CD4-positive, alpha-beta T cell treated with Interleukin-15 for 4 hours (primary cell): ENCODE data around the gene BEGAIN.

Experiments used
- DNase-seq: peaks from one replicate; pipeline ENCODE4 v3.0.0-alpha.2; 2020; ENCODE audit warnings: low spot score

The BEGAIN gene

DNA sequence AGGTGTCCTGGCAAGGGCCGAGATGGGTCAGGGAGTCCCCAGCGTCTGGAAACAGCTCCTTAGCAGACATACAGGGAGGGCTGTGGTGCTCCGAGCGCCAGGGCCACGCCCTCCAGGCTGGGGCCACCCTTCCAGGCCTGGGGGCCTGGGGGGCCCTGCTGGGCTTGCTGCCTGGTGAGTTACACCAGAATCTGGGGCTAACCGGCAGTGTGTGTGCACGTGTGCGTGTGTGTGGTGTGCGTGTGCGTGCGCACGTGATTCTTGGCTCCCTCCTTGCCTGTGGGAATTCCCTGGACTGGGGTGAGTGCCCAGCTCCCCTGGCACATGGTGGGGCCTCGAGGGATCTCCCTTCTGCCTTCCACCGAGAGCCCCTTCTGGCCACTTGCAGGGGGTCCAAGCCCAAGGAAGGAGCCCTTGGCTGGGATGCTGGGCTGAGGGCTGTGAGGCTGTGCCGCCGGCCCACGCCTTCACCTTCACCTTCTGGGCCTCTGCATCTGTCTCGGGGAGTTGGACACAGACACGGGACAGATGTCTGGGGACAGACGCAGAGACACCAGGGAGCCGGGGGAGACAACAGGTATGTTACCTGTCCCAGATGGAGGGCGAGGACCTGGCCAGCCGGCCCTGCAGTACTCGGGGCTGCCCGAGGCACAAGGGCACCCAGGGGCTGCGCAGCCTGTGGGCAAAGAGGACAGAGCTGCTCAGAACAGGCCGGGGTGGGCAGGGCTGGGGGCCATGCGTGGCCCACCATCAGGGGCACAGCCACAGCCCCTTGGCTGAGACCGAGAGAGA lies 37.2 kb downstream of the BEGAIN start:
- DNase-seq: no peak

DNA sequence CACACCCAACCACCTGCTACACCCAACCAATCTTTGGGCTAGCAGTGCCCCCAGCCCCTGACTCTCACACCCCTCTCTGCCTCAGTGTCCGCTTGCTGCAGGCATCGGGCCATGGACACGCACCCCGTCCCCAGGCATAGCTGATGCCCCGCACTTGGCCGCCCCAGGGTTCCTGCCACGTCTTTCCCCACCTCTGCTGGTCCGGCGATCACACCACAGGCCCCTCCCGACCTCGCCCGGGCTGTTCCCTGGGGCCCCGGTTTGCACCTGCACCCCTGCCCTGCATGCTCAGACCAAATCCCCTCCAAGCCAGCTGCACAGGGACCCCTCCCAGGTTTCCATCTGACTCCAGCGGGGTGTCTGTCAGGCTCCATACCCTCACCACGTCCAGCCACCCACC lies 38.3 kb downstream of the BEGAIN start:
- no peak for DNase-seq

DNA sequence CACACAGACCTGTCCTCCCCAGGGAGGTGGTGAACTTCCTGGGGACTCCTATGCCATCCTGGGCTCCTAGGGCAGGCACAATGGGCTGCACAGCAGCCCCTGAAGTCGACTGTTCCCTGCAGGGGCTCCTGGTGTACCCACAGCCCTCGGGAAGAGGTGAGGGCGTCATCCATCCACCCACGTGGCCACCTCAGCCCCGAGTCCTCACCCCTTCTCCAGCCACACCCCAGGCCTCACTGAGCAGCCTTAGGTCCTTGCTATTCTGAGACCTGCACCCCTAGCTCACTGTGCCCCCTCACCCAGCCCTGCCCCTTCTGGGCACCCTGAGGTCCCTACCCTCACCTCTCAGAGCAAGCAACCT lies 38.9 kb downstream of the BEGAIN start:
- DNase-seq: no peak

DNA sequence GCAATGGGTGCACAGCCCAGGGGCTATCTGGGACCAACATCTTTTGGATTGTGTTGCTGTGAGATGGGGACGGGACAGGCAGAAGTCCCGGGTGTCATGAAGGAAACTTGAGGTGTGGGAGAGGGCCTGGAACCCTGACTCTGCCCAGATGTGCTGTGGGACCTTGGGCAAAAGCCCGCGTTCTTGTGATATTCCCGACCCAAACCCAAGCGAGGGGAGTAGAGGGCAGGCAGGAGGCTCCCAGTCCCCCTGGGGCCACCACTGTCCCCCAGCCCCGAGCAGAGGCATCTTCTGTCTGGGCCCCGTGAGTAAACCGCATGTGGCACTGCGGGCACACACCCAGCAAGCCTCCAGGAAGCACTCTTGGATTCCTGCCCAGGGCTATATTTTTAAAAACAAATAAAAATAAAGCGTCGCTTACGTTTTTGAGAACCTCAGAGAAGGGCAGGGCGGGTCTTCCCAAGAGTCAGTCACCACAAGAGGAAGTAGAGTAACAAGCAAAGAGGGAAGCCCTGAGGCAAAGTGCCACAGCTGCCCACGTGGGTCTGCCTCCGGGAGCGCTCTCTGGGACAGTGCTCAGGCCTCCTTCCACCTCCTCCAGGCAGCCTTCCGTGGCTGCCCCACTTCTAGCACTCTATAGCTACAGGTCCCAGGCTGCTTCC lies 39.5 kb downstream of the BEGAIN start:
- peak; percentile 17 for DNase-seq

DNA sequence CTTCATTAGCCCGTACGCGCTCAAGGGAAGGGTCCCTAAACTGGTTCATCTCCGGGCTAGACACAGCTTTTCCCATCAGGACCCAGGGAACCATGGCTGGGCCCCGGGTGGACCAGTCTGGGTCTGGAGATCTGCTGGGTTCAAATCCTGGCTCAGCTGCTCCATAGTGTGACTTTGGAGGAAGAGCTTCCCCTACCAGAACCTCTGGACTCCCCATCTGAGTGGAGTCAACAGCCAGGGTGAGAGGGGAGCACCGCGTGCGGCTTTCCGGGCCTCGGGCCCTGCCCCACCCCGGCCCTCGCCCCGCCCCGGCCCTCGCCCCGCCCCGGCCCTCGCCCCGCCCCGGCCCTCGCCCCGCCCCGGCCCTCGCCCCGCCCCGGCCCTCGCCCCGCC lies 41.2 kb downstream of the BEGAIN start:
- DNase-seq: no peak

DNA sequence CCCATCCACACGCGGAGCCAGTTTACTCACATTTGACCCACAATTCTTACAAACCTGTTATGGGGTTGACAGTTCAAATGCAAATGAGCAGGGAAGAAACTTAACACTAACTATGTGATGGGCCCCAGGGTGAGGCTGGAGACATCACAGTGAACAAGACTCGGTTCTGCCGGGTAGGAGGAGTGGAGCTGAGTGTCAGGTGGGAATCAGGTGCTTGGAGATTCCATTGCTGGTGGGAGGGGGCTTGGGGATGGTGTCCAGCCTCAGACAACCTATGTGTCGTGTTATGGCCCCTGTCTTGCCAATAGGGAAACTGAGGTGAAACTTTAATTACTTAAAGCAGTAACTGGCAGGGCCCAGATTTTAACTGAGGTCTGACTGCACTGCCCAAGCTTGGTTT lies 41.9 kb downstream of the BEGAIN start:
- DNase-seq: no peak

DNA sequence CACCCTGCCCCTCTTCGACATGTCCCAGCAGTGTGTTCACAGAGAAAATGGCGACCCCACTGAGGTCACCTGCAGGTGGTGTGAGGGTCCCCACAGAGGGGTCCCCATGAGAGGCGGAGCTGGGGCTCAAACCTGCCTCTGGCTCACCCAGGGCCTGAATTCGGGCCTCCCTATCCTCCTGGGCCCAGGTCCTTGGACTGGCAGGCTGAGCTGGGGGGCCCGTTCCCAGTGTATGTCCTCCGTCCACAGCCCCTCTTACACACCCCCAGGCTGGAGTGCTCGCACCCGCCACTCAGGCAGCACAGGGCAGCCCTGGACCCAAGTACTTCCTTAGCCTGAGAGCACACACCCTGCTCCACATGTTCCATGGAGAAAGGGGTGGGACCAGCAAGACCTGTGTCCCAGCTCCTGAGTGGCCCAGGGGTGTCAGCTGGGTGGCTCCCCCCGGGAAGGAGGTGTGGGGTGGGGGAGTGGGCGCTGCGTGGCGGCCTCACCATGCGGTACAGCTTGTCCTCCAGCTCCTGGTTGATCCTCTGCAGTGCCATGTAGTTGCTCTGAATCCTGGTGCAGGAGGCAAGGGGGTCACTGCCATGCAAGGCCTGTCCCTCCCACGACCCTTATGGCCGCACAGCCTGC lies 42.6 kb downstream of the BEGAIN start:
- DNase-seq: no peak

DNA sequence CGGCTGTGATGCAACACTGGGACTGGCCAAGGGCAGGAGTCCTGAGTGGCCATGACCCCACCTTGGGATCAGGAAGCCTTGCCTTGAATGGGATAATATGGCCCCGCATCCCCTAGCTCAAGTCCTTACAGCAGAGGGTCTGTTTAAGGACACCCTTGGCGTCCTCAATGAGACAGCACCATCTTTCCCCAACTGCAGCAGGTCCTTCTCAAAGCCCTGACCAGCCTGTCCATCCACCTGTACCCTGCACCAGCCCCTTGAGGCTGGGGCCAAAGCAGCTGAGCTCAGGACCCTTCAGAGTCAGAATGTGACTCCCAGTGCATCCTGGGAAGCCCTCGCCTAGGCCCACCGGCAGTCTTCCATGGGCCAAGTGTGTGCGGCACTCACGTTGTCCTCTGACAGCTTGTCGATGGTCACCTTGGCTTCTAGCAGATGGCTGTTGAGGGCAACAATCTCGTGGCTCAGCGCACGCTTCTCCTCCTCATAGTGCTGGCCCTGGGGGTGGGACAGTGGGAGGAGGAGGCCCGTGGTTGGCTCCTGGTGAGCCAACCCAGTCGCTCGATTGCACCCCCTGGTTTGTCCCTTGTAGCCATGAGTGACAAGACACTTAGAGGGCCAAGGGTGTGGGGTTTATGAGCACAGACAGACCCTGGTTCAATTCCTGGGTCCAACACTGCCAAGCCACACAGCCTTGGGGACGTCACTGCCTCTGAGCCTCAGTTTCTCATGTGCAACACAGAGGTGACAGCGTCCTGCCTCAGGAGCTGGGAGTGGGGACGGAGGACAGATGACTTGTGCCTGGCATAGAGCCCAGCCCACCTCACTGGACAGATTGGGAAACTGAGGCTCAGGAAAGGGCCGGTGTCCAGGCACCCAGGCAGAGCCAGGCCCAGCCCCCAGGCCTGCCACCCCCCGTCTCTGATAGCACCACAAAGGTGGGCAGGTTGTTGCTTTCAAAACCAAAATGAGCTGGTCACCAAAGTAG lies 43.5 kb downstream of the BEGAIN start:
- no peak for DNase-seq

DNA sequence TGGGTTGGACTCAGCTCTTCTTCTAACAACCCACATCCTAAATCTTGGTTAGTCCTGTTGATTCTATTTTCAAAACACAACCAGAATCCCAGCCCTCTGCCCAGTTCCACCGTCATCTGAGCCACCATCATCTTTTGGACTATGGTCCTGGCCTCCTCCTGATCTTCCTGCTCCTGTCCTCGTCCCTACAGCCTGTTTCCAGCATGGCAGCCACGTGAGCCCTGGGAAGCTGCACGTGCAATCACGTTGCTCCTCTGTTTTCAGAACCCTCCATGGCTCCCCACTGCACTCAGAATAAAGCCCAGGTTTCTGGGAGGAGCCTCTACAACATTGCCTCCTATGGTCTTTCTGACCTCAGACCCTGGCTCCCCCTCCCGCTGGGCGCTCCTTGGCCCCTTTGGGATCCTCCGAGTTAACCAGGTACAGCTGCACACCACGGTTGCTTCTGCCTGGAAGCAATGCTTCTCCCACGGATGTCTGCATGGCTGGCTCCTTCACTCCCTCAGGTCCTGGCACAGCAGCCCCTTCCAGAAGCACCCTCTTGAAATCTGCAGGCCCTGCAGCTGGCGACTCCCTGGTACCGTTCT lies 44.5 kb downstream of the BEGAIN start:
- no peak for DNase-seq

DNA sequence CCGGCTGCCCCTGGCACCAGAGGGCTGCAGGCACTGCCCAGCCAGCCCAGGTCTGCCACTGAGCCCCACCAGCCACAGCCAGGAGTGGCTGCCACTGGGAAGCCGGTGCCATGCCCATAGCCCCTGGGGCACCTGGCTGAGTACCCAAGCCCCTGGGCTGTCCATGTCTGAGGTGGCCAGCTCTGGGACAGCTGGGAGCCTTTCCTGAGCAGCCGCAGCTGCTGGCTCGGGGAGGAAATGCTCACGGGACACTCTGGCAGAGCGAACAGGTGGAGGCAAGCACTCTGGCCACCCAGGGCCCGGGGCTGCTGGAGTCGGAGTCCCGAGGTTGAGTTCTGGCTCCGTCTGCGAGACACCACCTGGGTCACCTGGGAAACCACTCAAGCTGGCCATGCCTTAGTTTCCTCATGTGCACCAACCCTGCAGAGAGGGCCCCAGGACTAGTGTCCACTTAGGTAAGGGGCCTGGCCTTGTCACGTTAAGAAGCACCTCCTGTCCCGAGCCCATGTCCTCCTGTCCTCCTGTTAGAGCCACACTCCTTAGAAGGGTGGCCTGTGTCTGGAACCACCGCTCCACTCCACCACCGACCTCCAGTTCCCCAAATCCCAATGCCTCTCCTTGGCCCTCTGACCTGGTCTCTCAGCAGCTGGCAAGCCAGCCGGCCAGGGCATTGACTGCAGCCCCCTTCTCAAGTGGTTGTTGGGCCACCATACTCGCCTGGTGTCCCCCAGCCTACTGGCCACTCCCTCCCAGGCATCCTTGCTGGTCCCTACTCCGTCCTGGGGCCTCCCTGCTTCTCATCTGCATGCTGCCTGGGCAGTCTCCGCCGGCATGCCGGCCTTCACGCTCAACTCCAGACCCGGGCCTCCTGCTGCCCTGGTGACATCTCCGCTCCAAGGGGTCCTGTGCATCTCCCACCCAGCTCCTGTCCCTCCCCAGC lies 45.3 kb downstream of the BEGAIN start:
- no peak for DNase-seq

DNA sequence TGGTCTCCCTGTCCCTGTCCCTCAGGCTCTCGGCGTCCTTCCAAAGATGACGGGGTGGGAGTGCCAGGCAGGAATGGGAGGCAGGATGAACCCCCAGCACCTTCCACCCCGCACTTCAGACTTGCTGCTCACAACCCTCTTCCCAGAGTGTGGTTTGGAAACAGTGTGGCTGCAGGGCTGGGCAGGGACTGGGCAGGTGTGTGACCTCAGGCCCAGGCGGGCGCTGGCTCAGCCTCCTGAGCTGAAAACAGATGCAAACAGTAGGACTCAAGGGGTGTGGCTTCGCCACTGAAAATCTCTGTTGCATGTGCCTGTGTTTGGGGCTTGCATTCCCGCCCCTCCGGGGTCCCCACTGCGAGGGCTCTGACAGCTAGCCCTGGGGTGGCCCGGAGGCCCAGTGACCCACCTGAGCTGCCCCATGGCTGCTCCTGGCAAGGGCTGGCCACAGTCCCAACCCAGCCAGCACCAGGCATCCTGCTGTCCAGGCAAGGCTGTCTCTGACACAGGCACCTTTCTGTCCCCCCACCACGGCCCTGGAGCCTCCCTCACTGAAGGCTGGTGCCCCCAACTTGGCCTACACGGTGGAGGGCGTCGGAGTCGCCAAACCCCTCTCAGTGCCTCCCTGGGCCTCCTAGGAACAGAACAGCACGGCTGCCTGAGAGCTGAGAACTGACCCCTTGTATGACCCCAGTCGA lies 46.1 kb downstream of the BEGAIN start:
- DNase-seq: no peak

DNA sequence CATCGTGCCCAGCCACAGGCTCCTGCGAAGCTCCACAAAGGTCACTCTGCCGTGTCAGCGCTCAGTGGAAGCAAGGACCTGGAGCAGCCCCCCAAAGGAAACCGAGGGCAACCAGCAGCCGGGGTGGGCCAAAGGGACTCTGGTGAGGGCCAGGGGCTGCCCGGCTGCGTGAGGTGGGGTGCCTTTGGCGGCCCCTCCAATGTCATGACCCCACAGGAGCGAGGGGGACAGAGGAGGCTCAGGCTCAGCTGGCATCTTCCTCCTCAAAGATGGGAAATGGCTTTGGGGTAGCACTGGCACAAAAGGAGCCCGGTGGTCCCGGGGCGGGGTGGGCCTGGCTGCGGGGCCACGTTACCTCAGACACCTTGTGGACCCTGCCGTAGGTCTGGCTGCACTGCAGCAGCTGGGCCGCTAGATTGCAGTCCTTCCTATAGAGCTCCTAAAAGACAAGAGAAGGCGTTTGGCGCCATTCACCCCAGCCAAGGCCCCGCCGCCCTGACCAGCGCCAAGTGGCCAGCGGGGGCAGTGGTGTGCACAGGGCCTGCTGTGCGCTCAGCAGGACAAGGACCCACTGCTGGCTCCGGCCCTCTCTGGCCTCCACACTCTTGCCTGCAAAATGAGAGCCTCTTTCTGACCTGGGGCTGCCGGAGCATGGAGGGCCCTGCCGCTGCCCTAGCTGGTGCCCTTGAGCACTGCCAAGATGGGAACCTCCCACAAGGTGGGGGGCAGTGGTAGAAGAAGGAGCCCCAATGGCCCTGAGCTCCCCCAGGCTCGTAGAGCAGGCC lies 46.9 kb downstream of the BEGAIN start:
- DNase-seq: no peak

DNA sequence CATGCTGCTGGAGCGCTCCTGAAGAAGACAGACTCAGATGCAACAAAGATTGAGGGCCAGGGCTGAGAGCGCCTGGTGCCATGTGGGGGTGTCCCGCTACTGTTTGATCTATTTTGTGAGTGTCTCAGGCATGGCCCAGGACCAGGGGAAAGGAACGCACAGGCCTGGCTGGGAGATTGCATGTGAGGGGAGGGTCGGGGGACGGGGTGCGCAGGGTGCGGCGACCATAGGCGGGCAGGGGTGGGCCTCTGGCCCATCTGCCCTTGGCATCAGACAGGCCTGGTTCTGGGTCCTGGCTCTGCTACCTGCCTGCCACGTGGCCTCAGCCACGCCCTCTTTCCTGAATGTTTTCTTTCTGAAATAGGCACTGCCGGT lies 47.5 kb downstream of the BEGAIN start:
- DNase-seq: no peak

DNA sequence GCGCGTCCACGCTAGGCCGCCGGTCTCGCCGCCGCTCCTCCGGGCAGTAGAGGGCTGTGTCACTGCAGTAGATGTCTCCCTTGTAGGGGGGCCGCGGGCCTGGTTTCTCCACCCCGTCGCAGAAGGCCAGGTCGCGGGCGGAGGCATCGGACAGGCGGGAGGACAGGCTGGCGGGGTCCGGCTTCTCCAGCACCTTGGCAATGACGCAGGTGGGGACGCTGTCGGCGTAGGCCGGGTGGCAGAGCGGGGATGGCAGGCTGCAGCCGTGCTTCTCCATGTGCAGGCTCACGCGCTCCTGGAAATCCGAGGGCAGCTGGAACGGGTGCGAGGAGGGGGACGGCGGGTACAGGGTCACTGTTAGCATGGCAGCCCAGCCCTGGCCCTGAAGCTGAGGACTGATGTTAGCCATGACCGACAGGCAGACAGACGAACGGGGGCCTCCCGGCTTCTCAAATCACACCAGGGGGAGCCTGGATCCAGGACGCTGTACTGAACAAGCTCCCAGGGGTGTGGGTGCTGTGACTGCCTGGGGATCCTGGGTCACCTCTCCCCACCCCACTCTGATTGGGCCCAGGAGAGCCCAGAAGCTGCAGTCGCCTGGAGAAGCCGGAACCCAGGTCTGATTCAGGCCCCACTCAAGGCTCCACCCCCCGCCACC lies 48.1 kb downstream of the BEGAIN start:
- no peak for DNase-seq

DNA sequence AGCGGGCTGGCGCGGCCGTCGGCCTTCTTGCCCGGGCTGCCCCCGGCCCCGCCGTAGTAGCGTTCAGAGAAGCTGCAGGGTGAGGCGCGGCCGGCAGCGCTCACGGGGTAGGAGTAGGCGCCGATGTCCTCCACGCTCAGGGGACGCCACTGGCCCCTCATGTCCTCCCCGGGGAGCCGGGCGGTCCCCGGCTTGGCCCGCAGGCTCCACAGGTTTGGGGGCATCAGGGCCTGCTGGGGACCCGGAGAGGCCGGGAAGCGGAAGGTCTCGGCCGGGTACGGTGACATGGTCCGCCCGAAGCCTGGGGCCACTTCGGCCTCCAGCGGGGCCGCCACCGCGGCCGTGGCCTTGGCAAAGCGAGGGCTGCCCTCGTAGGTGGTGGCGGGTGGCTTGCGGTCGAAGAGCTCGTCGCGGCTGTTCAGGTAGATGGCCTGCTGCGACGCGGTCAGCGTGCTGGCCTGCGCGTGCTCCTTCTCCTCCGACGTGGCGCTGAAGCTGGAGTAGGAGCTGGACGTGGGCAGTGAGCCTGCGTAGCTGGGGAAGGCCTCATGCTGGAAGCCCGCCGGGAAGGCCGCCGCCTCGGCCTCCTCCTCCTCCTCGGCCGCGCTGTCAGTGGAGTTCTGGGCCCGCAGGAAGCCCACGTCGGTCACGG lies 48.7 kb downstream of the BEGAIN start:
- no peak for DNase-seq

DNA sequence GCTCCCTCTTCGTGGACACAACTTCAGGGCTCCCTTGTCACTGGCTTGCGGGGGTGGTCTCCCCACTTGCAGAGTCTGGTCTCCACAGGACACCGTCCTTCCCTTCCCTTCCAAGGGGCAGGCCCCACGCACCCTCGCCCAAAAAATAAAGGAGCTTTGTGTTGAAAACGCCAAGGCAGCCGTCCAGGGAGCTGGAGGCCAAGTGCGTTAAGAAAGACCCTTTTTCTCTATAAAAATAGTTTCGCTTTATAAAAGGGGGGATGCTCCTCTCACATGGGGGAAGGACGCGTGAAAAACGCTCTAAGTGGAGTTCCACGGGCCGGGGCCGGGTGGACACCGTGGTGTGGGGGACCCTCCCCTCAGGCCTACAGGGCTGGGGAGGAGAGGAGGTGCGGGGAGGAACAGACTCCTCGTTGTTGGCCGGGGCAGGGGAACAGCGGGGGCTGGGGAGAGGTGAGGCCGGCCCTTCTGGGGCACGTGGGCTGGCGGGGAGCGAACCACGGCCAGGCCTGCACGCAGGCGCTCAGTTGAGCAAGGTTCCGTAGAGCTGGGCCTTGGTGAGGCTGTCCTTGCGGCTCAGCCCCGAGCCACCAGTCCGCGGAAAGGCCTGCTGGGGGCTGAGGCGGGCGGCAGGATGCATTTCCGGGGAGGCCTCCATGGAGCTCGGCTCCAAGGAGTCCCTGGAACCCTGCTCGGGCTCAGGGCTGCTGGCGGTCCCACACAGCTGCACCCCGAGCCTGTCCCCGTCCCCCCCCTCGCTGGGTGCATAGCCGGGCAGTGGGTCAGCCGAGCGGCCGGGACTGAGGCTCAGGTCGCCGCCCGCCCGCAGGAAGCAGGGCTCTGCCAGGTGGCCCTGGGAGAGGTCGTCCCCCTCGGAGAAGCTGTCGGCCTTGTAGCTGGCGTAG lies 49.5 kb downstream of the BEGAIN start:
- DNase-seq: no peak
